HCT116 (cell line): ENCODE data around the gene DNM3. TPM values are rescaled to one million over a fixed set of nuclear protein-coding genes. Genes with fewer than 3 reads are reported as not detected.

Source experiments
- ATAC-seq: fragments of 200-7000 bp; cut with Tn5 transposase; 2 replicates; pipeline ENCODE4 v1.9.1; 2020; ENCODE audit warnings: mild to moderate bottlenecking, moderate library complexity
- BruUV-seq: library from RNA; stranded (reverse); fragments of 400-500 nt; replicated peaks from 2 replicates; lab custom pipeline; 2021; lab: Mats Ljungman, UMichigan
- CTCF ChIA-PET: fragments of 300-600 bp; sonication (Branson Sonifier 250); formaldehyde crosslinking; loops from one replicate; lab custom pipeline; 2021; ENCODE audit warnings: antibody characterized with exemption; lab: Charles Lee
- POLR2A ChIA-PET: fragments of 300-600, 350-600 bp; sonication (Branson Sonifier 250); formaldehyde crosslinking; loops from one replicate; lab custom pipeline; 2021; ENCODE audit warnings: antibody characterized with exemption; lab: Charles Lee
- RAD21 ChIA-PET, 2 experiments: fragments of 300-600 bp; sonication (Branson Sonifier 250); formaldehyde crosslinking; loops; one replicate each; lab custom pipeline; 2023; ENCODE audit warnings: low total read pairs in 2 of 2; ENCODE audit not compliant: uncharacterized antibody in 2 of 2, unreplicated experiment in 2 of 2, low non-redundant PET in 1 of 2; lab: Charles Lee
- DNase-seq: peaks from one replicate; pipeline ENCODE4 v3.0.0-alpha.2; 2010; ENCODE audit warnings: low read depth, low spot score
- H2AFZ ChIP-seq: fragments of 200-600 bp; shearing (Covaris generic), sonication (generic); 2 replicates; pipeline ENCODE4 v1.6.1; 2017; ENCODE audit warnings: low read depth, mixed run types, mixed read lengths, antibody characterized with exemption, low read length; ENCODE audit not compliant: poor library complexity, severe bottlenecking
- H3K27ac ChIP-seq: 2 replicates; pipeline ENCODE4 v1.5.1; 2012; ENCODE audit warnings: low read depth, low read length
- H3K27me3 ChIP-seq: fragments of 200-600 bp; sonication (generic); 2 replicates; pipeline ENCODE4 v1.6.1; 2016; ENCODE audit warnings: mixed run types, low read length, mixed read lengths; ENCODE audit not compliant: insufficient read depth
- H3K36me3 ChIP-seq, 2 experiments: fragments of 200-500 bp in 1 of 2; fragments of 200-600 bp in 1 of 2; sonication (Bioruptor generic) in 1 of 2; sonication (generic) in 1 of 2; 2 replicates each; pipeline versions ENCODE4 v1.5.1 to v1.6.1; 2014 to 2016; ENCODE audit warnings: low read length in 2 of 2, inconsistent platforms in 1 of 2, mixed read lengths in 1 of 2, mixed run types in 1 of 2; ENCODE audit not compliant: insufficient read depth in 2 of 2, control insufficient read depth in 1 of 2
- H3K4me1 ChIP-seq, 2 experiments: fragments of 200-600 bp in 1 of 2; sonication (generic) in 1 of 2; 2 replicates each; pipeline versions ENCODE4 v1.5.1 to v1.6.1; 2012 to 2017; ENCODE audit warnings: low read length in 2 of 2, inconsistent platforms in 1 of 2, mild to moderate bottlenecking in 1 of 2, mixed read lengths in 1 of 2, mixed run types in 1 of 2, moderate library complexity in 1 of 2; ENCODE audit not compliant: insufficient read depth in 2 of 2, control insufficient read depth in 1 of 2
- H3K4me2 ChIP-seq: fragments of 200-600 bp; sonication (generic); 2 replicates; pipeline ENCODE4 v1.6.1; 2017; ENCODE audit warnings: mixed run types, low read length, mixed read lengths
- H3K4me3 ChIP-seq, 2 experiments: fragments of 200-600 bp in 1 of 2; sonication (generic) in 1 of 2; replicated peaks in 1 of 2; 2 replicates each; pipeline ENCODE4 v1.5.1; 2011 to 2016; ENCODE audit warnings: low read length in 2 of 2, control low read depth in 1 of 2, low read depth in 1 of 2, mild to moderate bottlenecking in 1 of 2, mixed read lengths in 1 of 2, mixed run types in 1 of 2
- H3K79me2 ChIP-seq: fragments of 200-600 bp; sonication (generic); 2 replicates; pipeline ENCODE4 v1.6.1; 2017; ENCODE audit warnings: mild to moderate bottlenecking, mixed run types, low read length, moderate library complexity, mixed read lengths; ENCODE audit not compliant: insufficient read depth
- H3K9ac ChIP-seq: fragments of 200-600 bp; sonication (generic); 2 replicates; pipeline ENCODE4 v1.6.1; 2016; ENCODE audit warnings: low read length, mixed read lengths
- H3K9me2 ChIP-seq: fragments of 200-600 bp; sonication (generic), shearing (Covaris generic); 2 replicates; pipeline ENCODE4 v1.6.1; 2017; ENCODE audit warnings: mixed run types, mild to moderate bottlenecking, moderate library complexity; ENCODE audit not compliant: insufficient read depth
- H3K9me3 ChIP-seq, 2 experiments: fragments of 200-500 bp in 1 of 2; fragments of 200-600 bp in 1 of 2; sonication (Bioruptor generic) in 1 of 2; sonication (generic) in 1 of 2; 2 replicates each; pipeline ENCODE4 v1.6.1; 2014 to 2017; ENCODE audit warnings: low read length in 2 of 2, mixed read lengths in 2 of 2, inconsistent platforms in 1 of 2, low read depth in 1 of 2, mild to moderate bottlenecking in 1 of 2, mixed run types in 1 of 2, moderate library complexity in 1 of 2; ENCODE audit not compliant: control insufficient read depth in 1 of 2, insufficient read depth in 1 of 2
- H4K20me1 ChIP-seq: fragments of 200-600 bp; sonication (generic), shearing (Covaris generic); 2 replicates; pipeline ENCODE4 v1.6.1; 2017; ENCODE audit warnings: mixed run types, mild to moderate bottlenecking, moderate library complexity; ENCODE audit not compliant: insufficient read depth
- ATF3 ChIP-seq: IDR thresholded peaks from 2 replicates; pipeline ENCODE4 v1.6.1; 2012
- CBX3 ChIP-seq: IDR thresholded peaks from 2 replicates; pipeline ENCODE4 v1.6.1; 2012; ENCODE audit warnings: low read depth
- CEBPB ChIP-seq: IDR thresholded peaks from 2 replicates; pipeline ENCODE4 v1.6.1; 2012; ENCODE audit warnings: low read depth
- CTCF ChIP-seq, 3 experiments: fragments of 200-600 bp in 1 of 3; sonication (generic) in 1 of 3; IDR thresholded peaks in 2 of 3; conservative IDR thresholded peaks in 1 of 3; 2 replicates each; pipeline ENCODE4 v1.5.1; 2012 to 2017; ENCODE audit warnings: low read depth in 2 of 3, low read length in 2 of 3, antibody characterized with exemption in 1 of 3, borderline replicate concordance in 1 of 3, control low read depth in 1 of 3, mild to moderate bottlenecking in 1 of 3, mixed read lengths in 1 of 3, mixed run types in 1 of 3, moderate library complexity in 1 of 3; ENCODE audit not compliant: insufficient read depth in 1 of 3
- EGR1 ChIP-seq: IDR thresholded peaks from 2 replicates; pipeline ENCODE4 v1.6.1; 2012; ENCODE audit warnings: low read depth
- ELF1 ChIP-seq: IDR thresholded peaks from 2 replicates; pipeline ENCODE4 v1.6.1; 2012; ENCODE audit warnings: low read depth, borderline replicate concordance
- EZH2 ChIP-seq: fragments of 200-600 bp; sonication (generic); IDR thresholded peaks from 2 replicates; pipeline ENCODE4 v1.6.1; 2017; ENCODE audit warnings: antibody characterized with exemption, mixed run types
- EZH2phosphoT487 ChIP-seq: fragments of 200-600 bp; IDR thresholded peaks from 2 replicates; pipeline ENCODE4 v1.6.1; 2018; ENCODE audit warnings: antibody characterized with exemption, borderline replicate concordance
- JUND ChIP-seq: IDR thresholded peaks from 2 replicates; pipeline ENCODE4 v1.6.1; 2012
- MAX ChIP-seq: IDR thresholded peaks from 2 replicates; pipeline ENCODE4 v1.6.1; 2012
- POLR2A ChIP-seq: IDR thresholded peaks from 2 replicates; pipeline ENCODE4 v1.7.0; 2011; ENCODE audit warnings: borderline replicate concordance; ENCODE audit not compliant: insufficient read depth, insufficient read length; ENCODE audit errors: extremely low read depth
- RAD21 ChIP-seq: IDR thresholded peaks from 2 replicates; pipeline ENCODE4 v1.6.1; 2012; ENCODE audit warnings: low read depth, mild to moderate bottlenecking
- SIN3A ChIP-seq: IDR thresholded peaks from 2 replicates; pipeline ENCODE4 v1.6.1; 2012; ENCODE audit warnings: low read depth
- SP1 ChIP-seq: IDR thresholded peaks from 2 replicates; pipeline ENCODE4 v1.6.1; 2012; ENCODE audit warnings: low read depth
- SRF ChIP-seq: IDR thresholded peaks from 2 replicates; pipeline ENCODE4 v1.6.1; 2012; ENCODE audit warnings: low read depth
- TCF7L2 ChIP-seq: IDR thresholded peaks from 2 replicates; pipeline ENCODE4 v1.7.0; 2011; ENCODE audit warnings: borderline replicate concordance, inconsistent platforms; ENCODE audit not compliant: insufficient read depth, insufficient read length; ENCODE audit errors: extremely low read depth
- YY1 ChIP-seq: IDR thresholded peaks from 2 replicates; pipeline ENCODE4 v1.6.1; 2011; ENCODE audit warnings: low read length, low read depth, moderate library complexity, mild to moderate bottlenecking; ENCODE audit not compliant: insufficient replicate concordance; ENCODE audit errors: extremely low read depth
- ZBTB33 ChIP-seq: IDR thresholded peaks from 2 replicates; pipeline ENCODE4 v1.6.1; 2011; ENCODE audit warnings: mild to moderate bottlenecking, low read length, moderate library complexity; ENCODE audit not compliant: insufficient replicate concordance; ENCODE audit errors: extremely low read depth
- ZFX ChIP-seq: fragments of 450-650 bp; IDR thresholded peaks from 2 replicates; pipeline ENCODE4 v1.6.1; 2017
- ZNF274 ChIP-seq: fragments of 200-500 bp; sonication (Bioruptor generic); IDR thresholded peaks from 2 replicates; pipeline ENCODE4 v1.6.1; 2014; ENCODE audit warnings: mild to moderate bottlenecking, low read depth, low read length, inconsistent platforms
- intact Hi-C: fragments of 100-400 bp; cut with micrococcal nuclease; formaldehyde crosslinking; loops from 2 replicates; pipeline ENCODE4 v1.10.0; 2022
- total RNA-seq: library from RNA; stranded (reverse); gene quantifications from one replicate; pipeline ENCODE4 v1.2.1, GENCODE V29; 2021; ENCODE audit not compliant: unreplicated experiment

DNM3 gene
- total RNA-seq, 1 experiment from 2014 or later: 3.1 TPM

- Histone ChIP-seq H3K9me2 (no peaks in the 10 kb centered on the region), H3K79me2 (no peaks in the 10 kb centered on the region), H3K4me2 (no peak overlapping the region), H3K9me3 (no peaks in the 10 kb centered on the region), H3K4me3 (no peak overlapping the region), H3K27ac (no peak overlapping the region), H3K36me3 (no peaks in the 10 kb centered on the region), H3K4me1 (no peaks in the 10 kb centered on the region), H2AFZ (no peak overlapping the region), H3K9ac (no peak overlapping the region), H4K20me1 (no peaks in the 10 kb centered on the region), H3K27me3 (no peaks in the 10 kb centered on the region)
- DNase-seq (no peak), ATAC-seq (no peak)
- ChIA-PET POLR2A (no interaction called here), RAD21 (no interaction called here), CTCF (interaction anchor here (1.4 kb wide), 1 partner anchor 407 kb away, joined by 3 read pairs; no protein-coding TSS in a partner anchor)
- BruUV-seq: no TSS peak
- intact Hi-C loops: no loop called here
- TF ChIP-seq POLR2A (no peak), SRF (no peak), YY1 (no peak), CTCF (IDR thresholded peaks at IDR 0.05 in 2 of 3, conservative IDR thresholded peaks at IDR 0.05 in 1 of 3; ENCODE audit: borderline replicate concordance in 1 of 3, insufficient read depth in 1 of 3, low read depth in 2 of 3, low read length in 2 of 3) (no peak), ZFX (no peak), CEBPB (no peak), TCF7L2 (no peak), SIN3A (no peak), MAX (no peak), EGR1 (no peak), ZBTB33 (no peak), ZNF274 (no peak), RAD21 (no peak), CBX3 (no peak), EZH2phosphoT487 (no peak), ATF3 (no peak), SP1 (no peak), JUND (no peak), EZH2 (no peak), ELF1 (no peak)
These were observed 550.7 kb downstream of the DNM3 start for GRCh38 chr1:172391976-172392375.
